Testis (tissue), 2 donors: ENCODE data around the gene ZNF860.

Experiments
- CTCF ChIP-seq, 3 experiments: fragments of 450-650 bp in 2 of 3; fragments of 200-600 bp in 1 of 3; sonication (generic) in 1 of 3; IDR thresholded peaks; one replicate each; pipeline ENCODE4 v1.5.1; 2016 to 2019; ENCODE audit warnings: antibody characterized with exemption in 3 of 3, mild to moderate bottlenecking in 2 of 3, moderate library complexity in 1 of 3
- POLR2A ChIP-seq: fragments of 450-650 bp; IDR thresholded peaks from one replicate; pipeline ENCODE4 v1.6.1; 2017; ENCODE audit warnings: antibody characterized with exemption, mild to moderate bottlenecking, moderate library complexity

DNA sequence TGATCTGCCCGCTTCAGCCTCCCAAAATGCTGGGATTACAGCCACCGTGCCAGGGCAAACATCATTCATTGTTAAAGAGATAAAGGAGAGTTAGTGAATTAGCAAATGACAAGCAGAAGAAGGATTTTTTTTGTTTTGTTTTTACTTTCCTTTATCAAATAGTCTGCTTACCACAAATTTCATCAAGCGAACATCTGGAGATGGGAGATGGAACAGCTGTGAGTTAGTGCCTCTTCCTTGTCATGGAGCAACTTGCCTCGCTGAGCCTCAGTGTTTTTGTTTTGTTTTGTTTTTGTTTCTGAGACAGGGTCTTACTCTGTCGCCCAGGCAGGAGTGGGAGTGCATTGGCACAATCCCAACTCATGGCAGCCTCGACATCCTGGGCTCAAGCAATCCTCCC lies 15.9 kb downstream of the ZNF860 start:
- no peak for TF ChIP-seq CTCF (IDR thresholded peaks at IDR 0.05)
- no peak for TF ChIP-seq POLR2A
